Brain microvascular endothelial cell (primary cell): Measurements from ENCODE around the gene KAZN.

Experiments
- DNase-seq: peaks from one replicate; pipeline ENCODE4 v3.0.0-alpha.2; 2020
- H3K27ac ChIP-seq: fragments of 250-450 bp; sonication (Bioruptor Pico); 2 replicates; pipeline ENCODE4 v1.5.1; 2020; ENCODE audit warnings: mild to moderate bottlenecking, moderate library complexity
- H3K27me3 ChIP-seq: fragments of 250-450 bp; sonication (Bioruptor Pico); replicated peaks from 2 replicates; pipeline ENCODE4 v1.5.1; 2020; ENCODE audit warnings: mild to moderate bottlenecking
- H3K36me3 ChIP-seq: fragments of 250-450 bp; sonication (Bioruptor Pico); replicated peaks from 2 replicates; pipeline ENCODE4 v1.5.1; 2020; ENCODE audit warnings: mild to moderate bottlenecking
- H3K4me3 ChIP-seq: 2 replicates; pipeline ENCODE4 v1.5.1; 2011; ENCODE audit warnings: low read depth, mild to moderate bottlenecking, control low read depth, low read length, moderate library complexity
- in situ Hi-C: cut with HindIII; loops from 2 replicates; pipeline ENCODE4 v1.10.0; 2017; ENCODE audit warnings: low sequenced_read_pairs, low pct_ligation_motif_present
- TF ChIP-seq, protein P1 (sequence below): IDR thresholded peaks from 2 replicates; pipeline ENCODE4 v1.5.1; 2011; ENCODE audit warnings: low read depth, mild to moderate bottlenecking, moderate library complexity, low read length, control low read depth, inconsistent platforms; ENCODE audit errors: missing control alignments

The KAZN gene

DNA sequence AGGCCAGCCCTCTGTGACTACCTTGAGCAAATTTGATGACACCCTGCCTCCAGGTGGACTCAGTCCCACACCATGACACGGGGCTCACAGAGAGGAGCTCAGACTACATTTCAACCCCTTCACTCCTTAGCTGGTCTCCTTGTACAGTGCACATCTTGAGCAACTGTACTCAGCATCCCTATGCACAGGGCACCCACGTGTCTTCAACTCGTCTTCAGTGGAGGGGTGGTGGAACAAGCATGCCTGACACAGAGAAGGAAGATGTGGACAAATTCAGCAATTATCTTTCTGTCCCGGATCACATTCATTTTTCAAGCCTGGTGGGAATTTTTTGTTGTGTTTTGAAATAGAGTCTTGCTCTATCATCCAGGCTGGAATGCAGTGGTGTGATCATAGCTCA is 213.7 kb downstream of the KAZN start:
- TF ChIP-seq, protein P1, sequence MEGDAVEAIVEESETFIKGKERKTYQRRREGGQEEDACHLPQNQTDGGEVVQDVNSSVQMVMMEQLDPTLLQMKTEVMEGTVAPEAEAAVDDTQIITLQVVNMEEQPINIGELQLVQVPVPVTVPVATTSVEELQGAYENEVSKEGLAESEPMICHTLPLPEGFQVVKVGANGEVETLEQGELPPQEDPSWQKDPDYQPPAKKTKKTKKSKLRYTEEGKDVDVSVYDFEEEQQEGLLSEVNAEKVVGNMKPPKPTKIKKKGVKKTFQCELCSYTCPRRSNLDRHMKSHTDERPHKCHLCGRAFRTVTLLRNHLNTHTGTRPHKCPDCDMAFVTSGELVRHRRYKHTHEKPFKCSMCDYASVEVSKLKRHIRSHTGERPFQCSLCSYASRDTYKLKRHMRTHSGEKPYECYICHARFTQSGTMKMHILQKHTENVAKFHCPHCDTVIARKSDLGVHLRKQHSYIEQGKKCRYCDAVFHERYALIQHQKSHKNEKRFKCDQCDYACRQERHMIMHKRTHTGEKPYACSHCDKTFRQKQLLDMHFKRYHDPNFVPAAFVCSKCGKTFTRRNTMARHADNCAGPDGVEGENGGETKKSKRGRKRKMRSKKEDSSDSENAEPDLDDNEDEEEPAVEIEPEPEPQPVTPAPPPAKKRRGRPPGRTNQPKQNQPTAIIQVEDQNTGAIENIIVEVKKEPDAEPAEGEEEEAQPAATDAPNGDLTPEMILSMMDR: no peak
- in situ Hi-C loops: no loop called here

DNA sequence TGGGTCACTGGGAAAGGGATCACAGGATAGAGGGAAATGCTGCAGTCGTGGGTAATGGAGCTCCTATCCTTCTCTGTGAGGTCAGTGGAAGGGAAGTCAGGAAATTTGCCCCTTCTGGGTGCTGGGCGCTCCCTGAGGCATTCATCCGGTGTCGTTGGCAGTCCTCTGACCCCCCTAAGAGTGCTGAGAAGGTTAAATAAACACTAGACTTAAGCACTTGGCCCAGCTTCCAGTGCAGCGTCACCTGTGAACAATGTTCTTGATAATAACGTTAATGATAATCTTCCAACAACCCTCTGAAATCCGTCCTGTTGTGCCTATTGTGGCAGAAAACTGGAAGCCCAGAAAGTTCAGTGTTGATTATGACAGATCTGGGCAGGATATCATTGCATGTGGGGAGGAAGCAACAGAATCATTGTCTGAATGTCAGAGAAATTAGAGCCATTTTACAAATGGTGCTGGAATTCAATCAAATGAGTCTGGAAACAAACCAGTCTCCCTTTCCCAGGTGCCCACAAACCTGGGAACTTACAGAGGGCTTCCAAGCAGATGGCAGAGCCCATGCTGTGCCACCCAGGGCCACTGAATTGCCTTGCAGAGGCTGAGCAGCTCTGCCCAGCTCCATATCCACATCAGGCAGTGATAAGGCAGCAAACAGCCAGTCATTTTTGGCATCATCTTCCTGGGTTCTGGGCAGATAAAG is 216.8 kb downstream of the KAZN start:
- Histone ChIP-seq H3K36me3 (no peaks in the 10 kb centered on the region), H3K4me3 (no peak overlapping the region), H3K27ac (no peak overlapping the region), H3K27me3 (no peaks in the 10 kb centered on the region)
- TF ChIP-seq, protein P1: no peak
- no peak for DNase-seq
- in situ Hi-C loops: no loop called here

More for the DNA sequence above, 213.7 kb downstream of the KAZN start:
- H3K27me3 ChIP-seq: no peaks in the 10 kb centered on the region
- no peak overlapping the region for H3K27ac ChIP-seq
- DNase-seq: no peak
- H3K36me3 ChIP-seq: no peaks in the 10 kb centered on the region
- H3K4me3 ChIP-seq: no peak overlapping the region

DNA sequence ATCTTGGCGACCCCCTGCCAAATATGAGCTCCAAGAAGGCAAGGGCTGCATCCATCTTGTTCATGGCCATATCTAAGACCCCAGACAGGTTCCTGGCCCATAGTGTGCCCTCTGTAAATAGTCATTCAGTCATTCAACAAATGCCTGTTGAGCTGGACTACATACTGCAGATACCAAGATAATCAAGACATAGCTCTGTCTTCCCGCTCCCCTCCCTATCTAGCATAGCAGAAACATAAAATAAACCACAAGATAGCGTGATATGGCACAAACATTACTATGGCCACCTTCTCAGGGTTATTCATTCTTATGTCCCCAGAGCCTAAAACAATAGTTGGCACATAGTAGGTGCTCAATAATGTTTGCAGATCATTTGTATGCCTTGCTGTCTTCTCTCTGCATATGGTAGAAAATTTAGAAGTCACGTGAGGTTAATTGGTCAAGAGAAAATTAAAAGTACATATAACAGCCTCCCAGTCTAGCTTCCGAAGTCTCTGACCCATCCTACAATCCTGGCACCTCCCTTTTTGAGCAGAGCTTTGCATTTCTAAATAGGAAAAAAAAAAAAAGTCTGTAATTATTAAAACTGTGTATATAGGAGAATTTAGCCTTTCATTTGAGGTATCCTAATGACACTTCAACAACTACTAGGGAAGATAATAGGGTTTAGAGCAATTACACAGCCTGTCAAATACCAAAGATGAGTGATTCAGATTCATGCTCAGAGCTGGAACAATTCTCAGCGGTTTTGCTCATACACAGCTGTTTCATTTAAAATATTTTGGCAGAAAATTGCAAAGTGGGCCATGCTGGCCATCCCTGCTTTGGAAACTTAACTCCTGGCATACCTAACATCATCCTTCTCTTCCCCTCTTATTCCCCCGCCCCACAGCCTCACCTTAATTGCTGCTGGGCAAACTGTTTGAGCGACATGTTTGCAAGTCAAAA is 219.0 kb downstream of the KAZN start:
- in situ Hi-C loops: no loop called here
- no peaks in the 10 kb centered on the region for H3K36me3 ChIP-seq
- no peaks in the 10 kb centered on the region for H3K27me3 ChIP-seq
- H3K4me3 ChIP-seq: no peak overlapping the region
- TF ChIP-seq, protein P1: no peak
- H3K27ac ChIP-seq: no peak overlapping the region
- no peak for DNase-seq

DNA sequence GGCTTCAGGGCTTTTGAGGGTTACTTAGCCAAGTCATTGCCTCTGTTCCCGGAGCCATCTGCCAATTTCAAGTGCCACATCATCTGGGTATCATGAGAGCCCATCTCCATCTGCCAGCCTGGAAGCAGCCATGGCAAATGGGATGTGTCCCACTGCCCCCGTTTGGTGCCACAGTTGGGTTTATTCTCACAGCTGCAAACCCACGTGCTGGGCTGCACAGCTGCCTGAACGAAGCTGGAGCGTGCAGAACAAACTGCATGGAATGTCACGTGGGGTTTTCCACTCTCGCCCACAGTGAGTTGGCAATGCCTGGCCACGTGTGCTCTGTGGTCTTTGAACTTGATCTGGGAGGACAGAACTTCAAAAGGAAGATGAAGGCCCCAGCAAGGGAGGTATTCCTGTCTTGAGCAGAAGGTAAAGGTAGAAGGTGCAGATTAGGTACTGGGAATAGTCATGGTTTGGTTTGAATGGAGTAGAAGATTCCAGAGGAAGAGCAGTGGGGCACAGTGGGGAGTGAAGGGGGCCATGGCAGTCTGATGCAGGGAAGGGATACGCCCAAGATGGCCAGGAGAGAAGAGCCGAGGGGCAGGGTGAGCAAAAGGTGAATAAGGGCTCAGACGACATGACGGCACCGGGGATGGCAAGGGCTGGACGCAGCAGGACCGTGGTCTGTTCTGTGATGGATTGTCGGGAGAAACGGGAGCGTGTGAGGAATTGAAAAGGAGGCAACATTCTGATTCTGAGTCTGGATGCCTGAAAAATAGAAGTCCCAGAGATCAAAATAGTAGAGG is 222.0 kb downstream of the KAZN start:
- Histone ChIP-seq H3K27ac (no peak overlapping the region), H3K4me3 (no peak overlapping the region), H3K36me3 (no peaks in the 10 kb centered on the region), H3K27me3 (no peaks in the 10 kb centered on the region)
- DNase-seq: no peak
- in situ Hi-C loops: no loop called here
- TF ChIP-seq, protein P1: no peak

DNA sequence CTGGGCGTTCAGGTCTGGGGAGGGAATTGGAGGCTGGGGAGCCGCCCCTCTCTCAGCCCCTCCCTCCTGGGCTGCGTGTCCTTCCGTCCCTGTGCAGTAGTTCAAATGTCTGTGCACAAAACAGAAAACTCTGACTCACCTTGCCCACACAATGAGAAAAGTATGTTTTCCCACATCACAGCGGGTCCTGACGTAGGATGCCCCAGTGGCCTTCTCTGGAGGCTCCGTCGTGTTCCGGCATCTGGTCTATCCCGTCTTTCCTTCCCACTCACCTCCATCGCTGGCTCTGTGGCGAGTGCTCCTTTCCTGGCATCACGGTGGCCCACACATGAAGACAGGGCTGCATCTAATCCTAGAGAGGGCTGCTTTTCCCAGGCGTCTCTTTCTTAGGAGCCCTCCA is 224.0 kb downstream of the KAZN start:
- no peak for DNase-seq
- in situ Hi-C loops: no loop called here

More for the DNA sequence above, 224.0 kb downstream of the KAZN start:
- no peak overlapping the region for H3K27ac ChIP-seq
- H3K36me3 ChIP-seq: no peaks in the 10 kb centered on the region
- TF ChIP-seq, protein P1: no peak
- no peak overlapping the region for H3K4me3 ChIP-seq
- no peaks in the 10 kb centered on the region for H3K27me3 ChIP-seq
